CD14-positive monocyte (primary cell): ENCODE data around the gene N4BP2L2. TPM values are rescaled to one million over a fixed set of nuclear protein-coding genes. Genes with fewer than 3 reads are reported as not detected.

Experiments used
- DNase-seq, 3 donors: peaks; one replicate each; pipeline ENCODE4 v3.0.0-alpha.2; 2011 to 2022
- H2AFZ ChIP-seq: 2 replicates; pipeline ENCODE4 v1.6.0; 2012; ENCODE audit warnings: mild to moderate bottlenecking, low read depth, low read length, inconsistent platforms; ENCODE audit not compliant: insufficient read depth, poor library complexity, severe bottlenecking
- H3K27ac ChIP-seq, 2 donors: 1 replicate in 1 of 2; 2 replicates in 1 of 2; pipeline ENCODE4 v1.5.1; 2012 to 2013; ENCODE audit warnings: low read length in 2 of 2, control low read depth in 1 of 2, inconsistent platforms in 1 of 2, low read depth in 1 of 2, mild to moderate bottlenecking in 1 of 2
- H3K27me3 ChIP-seq, 2 donors: one replicate each; pipeline versions ENCODE4 v1.6.0 to v1.6.1; 2011 to 2013; ENCODE audit warnings: low read length in 2 of 2; ENCODE audit not compliant: control insufficient read depth in 2 of 2, insufficient read depth in 2 of 2
- H3K36me3 ChIP-seq, 2 donors: replicated peaks in 1 of 2; 1 replicate in 1 of 2; 2 replicates in 1 of 2; pipeline versions ENCODE4 v1.5.1 to v1.6.1; 2012 to 2013; ENCODE audit warnings: low read length in 2 of 2, control low read depth in 1 of 2, inconsistent platforms in 1 of 2, mild to moderate bottlenecking in 1 of 2; ENCODE audit not compliant: insufficient read depth in 2 of 2, control insufficient read depth in 1 of 2
- H3K4me1 ChIP-seq, 2 donors: 1 replicate in 1 of 2; 2 replicates in 1 of 2; pipeline versions ENCODE4 v1.5.1 to v1.6.1; 2012 to 2013; ENCODE audit warnings: low read length in 2 of 2, control low read depth in 1 of 2, inconsistent platforms in 1 of 2, mild to moderate bottlenecking in 1 of 2, moderate library complexity in 1 of 2; ENCODE audit not compliant: insufficient read depth in 2 of 2, control insufficient read depth in 1 of 2
- H3K4me2 ChIP-seq: replicated peaks from 2 replicates; pipeline ENCODE3; 2012; ENCODE audit warnings: low read length, moderate library complexity, mild to moderate bottlenecking; ENCODE audit not compliant: poor library complexity, severe bottlenecking; ENCODE audit errors: extremely low read depth
- H3K4me3 ChIP-seq, 3 experiments: fragments of 200-600 bp in 1 of 3; sonication (generic) in 1 of 3; replicated peaks in 1 of 3; 1 replicate in 2 of 3; 2 replicates in 1 of 3; pipeline ENCODE4 v1.5.1; 2011 to 2013; ENCODE audit warnings: low read length in 3 of 3, mild to moderate bottlenecking in 3 of 3, control low read depth in 2 of 3, low read depth in 2 of 3, inconsistent platforms in 1 of 3, moderate library complexity in 1 of 3
- H3K79me2 ChIP-seq: 2 replicates; pipeline ENCODE4 v1.6.0; 2012; ENCODE audit warnings: mild to moderate bottlenecking, control low read depth, inconsistent platforms, low read length, moderate library complexity; ENCODE audit not compliant: insufficient read depth
- H3K9ac ChIP-seq: 2 replicates; pipeline ENCODE4 v1.6.0; 2017; ENCODE audit warnings: low read length, mild to moderate bottlenecking; ENCODE audit not compliant: insufficient read depth, poor library complexity, severe bottlenecking
- H3K9me3 ChIP-seq, 2 donors: replicated peaks in 1 of 2; 1 replicate in 1 of 2; 2 replicates in 1 of 2; pipeline versions ENCODE4 v1.5.1 to v1.6.1; 2012 to 2013; ENCODE audit warnings: low read length in 2 of 2, control low read depth in 1 of 2; ENCODE audit not compliant: control insufficient read depth in 1 of 2, insufficient read depth in 1 of 2
- H4K20me1 ChIP-seq: 2 replicates; pipeline ENCODE4 v1.6.0; 2012; ENCODE audit warnings: mild to moderate bottlenecking, low read length, control low read depth, moderate library complexity; ENCODE audit not compliant: insufficient read depth
- H3K27ac Mint-ChIP-seq, 7 donors: one replicate each; pipeline ENCODE4 v1.8.0; 2020; ENCODE audit warnings: mild to moderate bottlenecking in 7 of 7, mixed read lengths in 7 of 7, moderate library complexity in 6 of 7, inconsistent platforms in 2 of 7
- H3K27me3 Mint-ChIP-seq, 3 donors: one replicate each; pipeline ENCODE4 v1.8.0; 2021 to 2022; ENCODE audit warnings: low read depth in 3 of 3, mild to moderate bottlenecking in 3 of 3, mixed read lengths in 3 of 3, moderate library complexity in 3 of 3, inconsistent platforms in 1 of 3
- H3K36me3 Mint-ChIP-seq, 2 donors: one replicate each; pipeline ENCODE4 v1.8.0; 2020; ENCODE audit warnings: mixed read lengths in 2 of 2, inconsistent platforms in 1 of 2, mild to moderate bottlenecking in 1 of 2
- H3K4me1 Mint-ChIP-seq: one replicate; pipeline ENCODE4 v1.8.0; 2020; ENCODE audit warnings: mild to moderate bottlenecking, mixed read lengths
- H3K4me3 Mint-ChIP-seq, 2 donors: one replicate each; pipeline ENCODE4 v1.8.0; 2020; ENCODE audit warnings: mild to moderate bottlenecking in 2 of 2, mixed read lengths in 2 of 2, moderate library complexity in 1 of 2
- H3K9me3 Mint-ChIP-seq, 7 donors: one replicate each; pipeline ENCODE4 v1.8.0; 2020 to 2022; ENCODE audit warnings: mixed read lengths in 7 of 7, mild to moderate bottlenecking in 6 of 7, moderate library complexity in 6 of 7, inconsistent platforms in 2 of 7
- WGBS: methylation state at CpG from one replicate; pipeline ENCODE4 v1.1.5; 2013; ENCODE audit warnings: missing lambda C conversion rate; ENCODE audit not compliant: insufficient coverage; 5-methylcytosine and 5-hydroxymethylcytosine counted together
- intact Hi-C, 2 donors: fragments of 100-400 bp; cut with micrococcal nuclease; formaldehyde crosslinking; loops; one replicate each; pipeline versions ENCODE4 v1.15.0 to v1.15.1; 2023
- polyA plus RNA-seq, 3 donors: library from polyadenylated mRNA; depleted of rRNA in 1 of 3; unstranded in 2 of 3; stranded (reverse) in 1 of 3; fragments of 300-500 nt in 2 of 3; fragments of >200 nt in 1 of 3; fragmentation: Illumina TruSeq in 2 of 3; gene quantifications; 1 replicate in 2 of 3; 2 replicates in 1 of 3; pipeline ENCODE4 v1.2.3, GENCODE V29; 2012 to 2021
- TF ChIP-seq, protein P1 (sequence below): fragments of 200-600 bp; IDR thresholded peaks from one replicate; pipeline ENCODE4 v1.8.0; 2022; ENCODE audit warnings: antibody characterized with exemption, mild to moderate bottlenecking

Gene N4BP2L2
- polyA plus RNA-seq, 3 donors, result 94.2 to 105 (median 96.4) TPM

DNA sequence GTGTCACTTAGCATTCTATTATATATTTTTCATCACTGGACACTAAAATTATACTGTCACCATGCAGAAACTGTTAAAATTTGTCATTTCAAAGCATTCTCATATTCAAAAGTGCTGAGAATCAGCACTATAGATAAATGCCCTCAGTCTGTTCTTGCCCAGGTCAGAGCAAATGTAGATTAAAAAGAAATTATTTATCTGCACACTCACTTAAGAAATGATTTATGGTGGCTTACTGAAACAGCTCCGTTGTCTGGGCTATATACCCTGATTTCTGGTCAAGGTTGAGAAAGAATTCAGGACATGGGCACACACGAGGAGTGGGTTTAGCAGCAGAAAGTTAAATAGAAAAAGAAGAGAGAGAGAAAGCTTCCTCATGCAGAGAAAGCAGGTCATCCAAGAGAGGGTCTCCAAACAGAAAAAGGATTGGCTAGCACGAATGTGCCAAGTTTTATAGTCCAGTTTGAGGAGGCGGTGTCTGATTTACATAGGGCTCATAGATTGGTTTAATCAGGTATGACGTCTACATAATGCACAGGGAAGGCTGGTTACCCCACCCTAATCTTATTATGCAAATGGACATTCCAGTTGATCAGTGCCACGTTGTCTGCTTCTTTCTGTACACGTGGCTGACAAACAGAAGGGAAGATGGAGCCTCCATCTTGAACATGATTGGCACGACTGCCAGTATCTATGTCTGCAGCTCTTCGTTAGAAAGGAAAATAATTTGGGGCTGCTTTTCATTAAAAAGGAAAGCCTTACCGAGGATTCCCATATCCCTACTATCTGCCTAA, 63.4 kb downstream of the N4BP2L2 start:
- H3K27ac Mint-ChIP-seq, result no peak overlapping the region
- no peak overlapping the region for H3K27ac ChIP-seq
- WGBS, result 92% methylated on average over 6 of the region's 10 CpGs
- H3K4me1 ChIP-seq, result peaks cover 0 to 6% of the 10 kb centered on the region in 2 donors
- intact Hi-C loops, result no loop called here
- no peaks in the 10 kb centered on the region for H3K27me3 ChIP-seq
- H3K9me3 Mint-ChIP-seq, result no peaks in the 10 kb centered on the region
- H3K36me3 ChIP-seq, result no peaks in the 10 kb centered on the region
- peaks cover 0 to 5% of the 10 kb centered on the region in 2 donors for H3K36me3 Mint-ChIP-seq
- H2AFZ ChIP-seq, result no peak overlapping the region
- H3K27me3 Mint-ChIP-seq, result peaks cover 0 to 4% (median 3%) of the 10 kb centered on the region in 3 donors
- H3K4me3 Mint-ChIP-seq, result no peak overlapping the region
- H3K9ac ChIP-seq, result no peak overlapping the region
- H3K79me2 ChIP-seq, result no peaks in the 10 kb centered on the region
- H3K4me3 ChIP-seq, result no peak overlapping the region
- H3K4me2 ChIP-seq, result no peak overlapping the region
- no peaks in the 10 kb centered on the region for H4K20me1 ChIP-seq
- no peaks in the 10 kb centered on the region for H3K9me3 ChIP-seq
- DNase-seq, result no peak
- TF ChIP-seq, protein P1, sequence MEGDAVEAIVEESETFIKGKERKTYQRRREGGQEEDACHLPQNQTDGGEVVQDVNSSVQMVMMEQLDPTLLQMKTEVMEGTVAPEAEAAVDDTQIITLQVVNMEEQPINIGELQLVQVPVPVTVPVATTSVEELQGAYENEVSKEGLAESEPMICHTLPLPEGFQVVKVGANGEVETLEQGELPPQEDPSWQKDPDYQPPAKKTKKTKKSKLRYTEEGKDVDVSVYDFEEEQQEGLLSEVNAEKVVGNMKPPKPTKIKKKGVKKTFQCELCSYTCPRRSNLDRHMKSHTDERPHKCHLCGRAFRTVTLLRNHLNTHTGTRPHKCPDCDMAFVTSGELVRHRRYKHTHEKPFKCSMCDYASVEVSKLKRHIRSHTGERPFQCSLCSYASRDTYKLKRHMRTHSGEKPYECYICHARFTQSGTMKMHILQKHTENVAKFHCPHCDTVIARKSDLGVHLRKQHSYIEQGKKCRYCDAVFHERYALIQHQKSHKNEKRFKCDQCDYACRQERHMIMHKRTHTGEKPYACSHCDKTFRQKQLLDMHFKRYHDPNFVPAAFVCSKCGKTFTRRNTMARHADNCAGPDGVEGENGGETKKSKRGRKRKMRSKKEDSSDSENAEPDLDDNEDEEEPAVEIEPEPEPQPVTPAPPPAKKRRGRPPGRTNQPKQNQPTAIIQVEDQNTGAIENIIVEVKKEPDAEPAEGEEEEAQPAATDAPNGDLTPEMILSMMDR, result no peak
- H3K4me1 Mint-ChIP-seq, result peaks cover 16% of the 10 kb centered on the region

DNA sequence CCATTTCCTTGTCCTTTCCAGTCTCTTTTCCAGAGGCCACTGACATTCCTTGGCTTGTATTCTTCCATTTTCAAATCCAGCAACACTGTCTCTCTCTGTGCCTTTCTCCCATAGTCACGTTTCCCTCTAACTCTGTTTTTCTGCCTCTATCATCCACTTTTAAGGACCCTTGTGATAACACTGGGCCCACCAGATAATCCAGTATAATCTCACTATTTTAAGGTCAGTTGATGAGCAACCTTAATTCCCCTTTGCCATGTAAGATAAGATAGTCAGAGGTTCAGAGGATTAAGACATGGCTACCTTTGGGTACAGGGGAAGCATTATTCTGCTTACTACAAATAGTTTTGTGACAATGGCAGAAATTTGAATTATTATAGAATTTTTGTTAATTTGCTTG, 64.9 kb downstream of the N4BP2L2 start:
- H3K36me3 Mint-ChIP-seq, result peaks cover 0 to 5% of the 10 kb centered on the region in 2 donors
- H3K9ac ChIP-seq, result no peak overlapping the region
- peaks cover 0 to 6% of the 10 kb centered on the region in 2 donors for H3K4me1 ChIP-seq
- peaks cover 16% of the 10 kb centered on the region for H3K4me1 Mint-ChIP-seq
- intact Hi-C loops, result no loop called here
- H4K20me1 ChIP-seq, result no peaks in the 10 kb centered on the region
- no peak overlapping the region for H3K4me3 ChIP-seq
- no peak overlapping the region for H3K27ac ChIP-seq
- no peak for DNase-seq
- H3K4me2 ChIP-seq, result no peak overlapping the region
- no peak overlapping the region for H3K4me3 Mint-ChIP-seq
- H3K27me3 Mint-ChIP-seq, result peaks cover 0 to 4% (median 3%) of the 10 kb centered on the region in 3 donors
- H3K36me3 ChIP-seq, result no peaks in the 10 kb centered on the region
- no peak overlapping the region for H3K27ac Mint-ChIP-seq
- no peak overlapping the region for H2AFZ ChIP-seq
- WGBS, result 88% methylated on average over 1 of the region's 1 CpG
- TF ChIP-seq, protein P1, result no peak
- H3K79me2 ChIP-seq, result no peaks in the 10 kb centered on the region
- no peaks in the 10 kb centered on the region for H3K9me3 Mint-ChIP-seq
- no peaks in the 10 kb centered on the region for H3K27me3 ChIP-seq
- H3K9me3 ChIP-seq, result no peaks in the 10 kb centered on the region
